Measurements from ENCODE around the gene CNR2.

DNA sequence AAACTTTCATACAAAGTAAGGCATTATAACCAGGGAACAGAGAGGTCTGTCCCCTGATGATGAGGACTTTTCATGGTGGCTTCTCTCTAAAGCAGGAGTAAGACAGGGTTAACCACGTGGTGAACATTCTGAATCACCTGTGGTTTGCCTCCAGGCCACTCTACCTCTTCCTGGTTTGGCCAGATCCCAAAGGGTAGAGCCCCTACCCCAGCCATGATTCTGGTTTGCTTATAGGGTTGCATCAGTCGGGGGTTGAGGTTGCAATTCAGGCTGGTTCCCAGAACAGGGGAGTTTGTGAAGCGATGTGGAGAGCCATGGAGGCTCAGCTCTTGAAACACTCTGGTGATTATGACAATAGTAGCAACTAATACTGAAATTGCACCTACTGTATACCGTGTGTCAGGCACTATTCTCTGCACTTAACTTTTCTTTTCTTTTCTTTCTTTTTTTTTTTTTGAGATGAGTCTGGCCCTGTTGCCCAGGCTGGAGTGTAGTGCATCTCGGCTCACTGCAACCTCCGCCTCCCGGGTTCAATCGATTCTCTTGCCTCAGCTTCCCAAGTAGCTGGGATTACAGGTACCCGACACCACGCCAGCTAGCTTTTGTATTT lies 8.3 kb downstream of the CNR2 start:
- TF ChIP-seq, protein P1, sequence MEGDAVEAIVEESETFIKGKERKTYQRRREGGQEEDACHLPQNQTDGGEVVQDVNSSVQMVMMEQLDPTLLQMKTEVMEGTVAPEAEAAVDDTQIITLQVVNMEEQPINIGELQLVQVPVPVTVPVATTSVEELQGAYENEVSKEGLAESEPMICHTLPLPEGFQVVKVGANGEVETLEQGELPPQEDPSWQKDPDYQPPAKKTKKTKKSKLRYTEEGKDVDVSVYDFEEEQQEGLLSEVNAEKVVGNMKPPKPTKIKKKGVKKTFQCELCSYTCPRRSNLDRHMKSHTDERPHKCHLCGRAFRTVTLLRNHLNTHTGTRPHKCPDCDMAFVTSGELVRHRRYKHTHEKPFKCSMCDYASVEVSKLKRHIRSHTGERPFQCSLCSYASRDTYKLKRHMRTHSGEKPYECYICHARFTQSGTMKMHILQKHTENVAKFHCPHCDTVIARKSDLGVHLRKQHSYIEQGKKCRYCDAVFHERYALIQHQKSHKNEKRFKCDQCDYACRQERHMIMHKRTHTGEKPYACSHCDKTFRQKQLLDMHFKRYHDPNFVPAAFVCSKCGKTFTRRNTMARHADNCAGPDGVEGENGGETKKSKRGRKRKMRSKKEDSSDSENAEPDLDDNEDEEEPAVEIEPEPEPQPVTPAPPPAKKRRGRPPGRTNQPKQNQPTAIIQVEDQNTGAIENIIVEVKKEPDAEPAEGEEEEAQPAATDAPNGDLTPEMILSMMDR (IDR thresholded peaks at IDR 0.05; ENCODE audit: insufficient read depth, low read depth, low read length), result no peak
- TF ChIP-seq EZH2 (IDR thresholded peaks at IDR 0.05; ENCODE audit: insufficient read depth, low read length), result no peak

Measured in astrocyte (in vitro differentiated cells and primary cell).